ENCODE measurements around the gene SPTY2D1.

The SPTY2D1 gene

GRCh38 chr11:18563090-18563730 is 70.9 kb downstream of the SPTY2D1 start:
- Histone ChIP-seq H3K27ac (replicated peaks) (no peak overlapping the region), H3K27me3 (ENCODE audit: insufficient read depth, poor library complexity, severe bottlenecking) (no peaks in the 10 kb centered on the region), H3K4me3 (replicated peaks; ENCODE audit: insufficient read depth, low read length) (no peak overlapping the region)
- TF ChIP-seq GABPA (IDR thresholded peaks at IDR 0.05; ENCODE audit: low read depth) (no peak), CTCF (IDR thresholded peaks at IDR 0.05; ENCODE audit: insufficient read depth, low read length) (no peak), SPI1 (IDR thresholded peaks at IDR 0.05; ENCODE audit: borderline replicate concordance, low read depth) (no peak), REST (IDR thresholded peaks at IDR 0.05; ENCODE audit: insufficient replicate concordance, low read depth) (no peak), POLR2AphosphoS5 (IDR thresholded peaks at IDR 0.05; ENCODE audit: low read depth) (no peak)
- DNase-seq (ENCODE audit: low read depth in 1 of 2, low spot score in 1 of 2), result no peak

Data from HL-60 (cell line).